GM21390 (cell line): Measurements from ENCODE around the gene EDRF1.

Experiments
- ATAC-seq: cut with Tn5 transposase; IDR thresholded peaks from one replicate; pipeline ENCODE4 v1.9.1; 2021; ENCODE audit not compliant: unreplicated experiment

EDRF1 gene

DNA sequence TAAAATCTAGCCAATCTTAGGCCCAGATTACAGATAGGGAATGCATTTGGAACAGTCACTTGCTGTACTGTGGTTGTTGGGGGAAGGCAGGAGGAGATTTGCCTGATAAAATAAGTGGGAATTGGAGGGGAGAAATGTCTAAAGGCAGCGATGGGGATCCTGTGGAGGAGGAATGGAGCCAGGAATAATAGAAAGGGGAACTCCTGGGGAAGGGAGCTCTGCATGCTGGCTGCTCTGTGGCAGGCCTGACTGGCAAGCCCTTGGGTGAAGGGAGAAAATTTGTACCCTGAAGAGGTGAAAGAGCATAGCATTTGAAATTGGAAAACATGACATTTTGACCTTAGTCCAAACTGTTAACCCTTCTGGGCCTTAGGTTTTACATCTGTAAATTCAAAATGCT lies 42.5 kb downstream of the EDRF1 start:
- ATAC-seq = no peak

DNA sequence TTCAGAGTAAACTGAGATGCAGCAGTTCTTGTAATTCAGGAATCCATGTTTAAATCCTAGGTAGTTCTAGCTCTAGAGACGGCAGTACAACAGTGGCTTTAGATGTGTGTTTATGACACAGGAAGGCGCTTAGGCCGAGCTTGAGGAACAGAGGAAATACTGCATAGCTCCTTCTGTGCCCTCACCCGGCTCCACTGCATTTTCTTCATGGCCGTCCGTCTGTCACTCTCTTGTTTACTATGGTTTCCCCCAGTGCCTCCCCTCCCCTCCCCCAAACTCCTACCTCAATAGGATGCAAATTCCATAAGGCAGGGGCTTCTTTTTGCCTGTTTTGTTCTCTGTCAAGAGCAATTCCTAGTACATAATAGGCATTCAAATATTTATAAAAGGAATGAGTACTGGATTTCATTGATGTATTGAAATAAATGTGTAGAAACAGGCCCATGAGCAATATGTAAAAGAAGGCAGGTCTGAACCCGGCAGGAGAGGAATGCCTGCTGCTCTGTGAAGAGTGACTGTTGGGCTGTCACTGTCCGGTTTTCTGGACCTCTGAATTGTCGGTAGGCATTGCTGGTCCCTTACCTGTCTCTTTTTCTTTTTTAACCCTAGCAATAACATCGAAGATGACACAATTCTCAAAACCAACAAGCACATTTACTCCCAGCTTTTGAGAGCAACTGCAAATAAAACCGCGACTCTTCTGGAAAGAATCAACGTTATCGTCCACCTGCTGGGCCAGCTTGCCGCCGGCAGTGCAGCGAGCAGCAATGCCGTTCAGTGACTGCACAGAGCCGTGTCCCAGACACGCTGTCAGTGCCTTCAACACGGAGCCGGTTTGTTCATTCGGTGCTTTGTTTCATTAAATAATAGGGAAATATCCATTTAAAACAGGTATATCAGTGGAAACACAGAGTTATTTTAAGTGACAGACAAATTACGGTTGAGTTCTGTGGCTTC lies 43.5 kb downstream of the EDRF1 start:
- no peak for ATAC-seq

DNA sequence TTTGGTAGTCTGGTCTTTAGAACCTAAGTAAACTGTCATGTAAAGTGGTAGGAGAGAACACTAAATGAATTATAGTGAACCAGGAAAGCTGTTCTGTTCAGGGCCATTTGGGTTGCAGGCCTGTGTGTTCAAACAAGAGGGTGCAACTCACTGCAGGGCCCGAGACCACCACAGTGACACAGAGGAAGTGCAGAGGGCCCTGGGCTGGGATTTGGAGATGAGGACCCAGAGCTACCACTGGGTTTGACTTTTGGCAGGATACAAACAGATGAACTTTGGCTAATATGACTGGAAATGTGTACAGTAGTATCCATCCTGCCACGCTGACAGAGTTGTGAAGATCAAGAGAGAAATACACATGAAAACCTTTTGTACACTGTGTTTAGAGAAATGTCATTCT lies 46.3 kb downstream of the EDRF1 start:
- no peak for ATAC-seq

DNA sequence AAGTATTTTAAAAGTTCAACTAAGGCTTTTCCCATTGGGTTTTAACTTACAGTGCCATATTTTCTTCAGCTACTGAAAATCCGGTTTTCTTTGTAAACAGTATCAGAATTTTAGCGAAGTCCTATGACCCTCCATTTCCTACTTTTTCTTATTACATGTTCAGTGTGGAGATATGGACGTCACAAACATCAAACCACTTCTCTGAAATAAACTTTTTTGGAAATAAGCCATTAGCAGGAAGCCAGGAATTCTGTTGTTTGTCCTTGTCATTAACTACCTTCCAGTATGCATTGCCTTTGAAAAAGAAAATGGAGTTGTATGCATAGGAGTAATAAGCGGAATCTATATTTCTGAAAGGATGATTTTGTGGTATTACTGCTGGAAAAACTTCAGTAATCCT lies 47.0 kb downstream of the EDRF1 start:
- no peak for ATAC-seq

DNA sequence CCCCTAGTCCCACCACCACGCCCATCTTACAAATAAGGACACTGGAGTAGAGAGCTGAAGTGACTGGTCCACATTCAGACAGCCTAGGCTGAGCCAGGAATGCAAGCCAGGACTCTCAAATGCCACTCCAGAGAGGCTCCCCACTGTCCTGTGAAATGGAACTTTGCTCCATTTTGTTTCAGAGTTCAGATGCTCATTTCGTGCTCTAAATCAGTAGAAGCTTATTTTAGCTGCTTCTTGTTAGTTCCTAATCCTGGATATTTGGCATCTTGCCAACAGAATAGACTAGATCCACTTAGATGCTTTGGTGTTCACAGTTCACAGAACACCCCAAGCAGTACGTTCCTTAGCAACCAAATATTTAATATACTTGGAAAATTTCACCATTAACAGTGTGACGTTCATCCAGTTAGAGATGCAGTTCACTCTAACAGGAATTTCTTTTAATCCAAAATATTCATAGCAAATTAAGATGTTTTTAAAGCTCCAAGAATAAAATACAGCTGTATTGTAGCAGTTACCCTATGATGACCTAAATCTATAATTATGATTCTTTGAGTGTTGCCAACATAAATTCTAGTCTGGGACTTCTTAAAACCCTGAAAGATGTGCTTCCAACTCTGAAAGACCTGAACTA lies 48.8 kb downstream of the EDRF1 start:
- no peak for ATAC-seq

DNA sequence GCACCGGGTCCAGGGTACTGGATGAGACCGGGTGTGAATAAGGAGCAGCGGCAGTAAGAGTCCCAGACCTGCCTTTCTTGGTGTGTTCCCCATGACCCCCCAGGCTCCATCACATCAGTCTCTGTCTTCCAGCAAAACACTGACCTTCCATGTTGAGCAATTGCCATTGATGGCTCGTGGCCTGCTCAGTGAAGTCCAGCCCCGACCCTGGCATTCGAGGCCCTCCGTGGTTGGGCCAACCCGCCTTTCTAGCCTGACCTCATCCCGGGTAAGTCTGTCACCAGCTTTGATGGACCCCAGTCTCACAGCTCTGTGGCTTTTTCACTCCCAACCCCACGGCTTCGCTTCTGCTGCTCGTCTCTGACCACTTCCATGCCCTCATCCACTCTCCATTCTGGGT lies 49.7 kb downstream of the EDRF1 start:
- no peak for ATAC-seq

DNA sequence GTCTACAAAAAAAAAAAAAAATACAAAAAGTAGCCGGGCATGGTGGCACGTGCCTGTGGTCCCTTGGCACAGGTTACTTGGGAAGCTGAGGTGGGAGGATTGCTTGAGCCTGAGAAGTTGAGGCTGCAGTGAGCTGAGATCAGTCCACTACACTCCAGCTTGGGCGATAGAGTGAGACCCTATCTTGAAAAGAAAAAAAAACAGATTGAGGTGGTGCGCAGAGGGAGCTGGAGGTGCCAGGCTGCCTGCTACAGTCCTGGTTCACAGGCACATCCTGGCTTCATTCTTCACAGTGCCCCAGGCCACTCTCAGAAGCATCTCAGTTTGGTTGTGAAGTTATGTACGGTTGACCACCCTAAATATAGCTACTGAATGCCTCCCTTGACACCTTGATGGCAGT lies 51.3 kb downstream of the EDRF1 start:
- ATAC-seq = no peak

DNA sequence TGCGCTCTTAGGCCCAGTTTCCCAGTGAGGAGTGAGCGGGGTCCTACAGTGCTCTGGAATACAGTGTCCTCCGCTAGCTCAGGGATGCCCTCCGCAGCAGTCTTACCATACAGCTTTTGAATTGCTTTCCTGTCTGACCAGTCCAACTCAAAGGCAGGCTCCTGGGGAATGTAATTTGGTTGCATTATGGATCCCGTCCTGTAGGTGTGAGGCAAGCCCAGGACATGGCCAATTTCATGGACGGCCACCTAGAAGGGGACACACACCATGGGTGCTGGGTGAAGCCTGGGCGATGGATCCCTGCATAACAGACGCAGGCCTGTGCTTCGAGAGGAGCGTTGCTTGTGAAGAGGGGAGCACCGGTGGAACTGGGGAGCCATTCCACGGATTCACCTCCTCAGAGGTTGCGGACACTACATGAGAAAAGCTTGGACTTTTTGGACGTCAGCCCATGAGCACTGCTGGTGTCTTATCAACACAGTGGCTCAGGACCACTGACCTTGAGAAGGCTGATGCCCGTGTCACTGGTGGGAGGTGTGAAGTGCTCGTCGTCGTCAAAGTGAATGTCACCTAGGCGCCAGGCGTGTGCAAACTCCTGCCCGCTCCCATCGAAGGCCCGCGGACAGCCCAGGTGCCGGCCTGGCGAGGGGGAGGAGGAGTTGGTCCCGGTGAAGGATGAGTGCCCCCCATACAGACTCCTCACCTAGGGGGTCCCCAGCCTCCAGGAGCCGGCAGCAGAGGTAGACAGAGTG lies 52.8 kb downstream of the EDRF1 start:
- no peak for ATAC-seq

DNA sequence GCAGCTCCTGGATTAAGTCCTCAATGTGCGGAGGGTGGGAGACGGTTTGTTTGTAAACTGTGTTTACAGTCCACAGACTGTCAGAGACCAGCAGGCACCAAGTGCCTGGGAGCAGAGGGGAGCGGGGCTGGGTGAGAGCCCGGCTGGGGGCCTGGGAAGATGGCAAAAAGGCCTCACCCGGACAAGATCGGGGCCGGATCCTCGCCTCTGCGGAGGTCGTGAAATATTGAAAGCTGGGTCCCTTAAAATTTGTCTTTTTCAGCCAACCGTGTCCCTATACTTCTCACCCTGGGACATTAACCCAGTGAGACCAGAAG lies 53.3 kb downstream of the EDRF1 start:
- no peak for ATAC-seq

DNA sequence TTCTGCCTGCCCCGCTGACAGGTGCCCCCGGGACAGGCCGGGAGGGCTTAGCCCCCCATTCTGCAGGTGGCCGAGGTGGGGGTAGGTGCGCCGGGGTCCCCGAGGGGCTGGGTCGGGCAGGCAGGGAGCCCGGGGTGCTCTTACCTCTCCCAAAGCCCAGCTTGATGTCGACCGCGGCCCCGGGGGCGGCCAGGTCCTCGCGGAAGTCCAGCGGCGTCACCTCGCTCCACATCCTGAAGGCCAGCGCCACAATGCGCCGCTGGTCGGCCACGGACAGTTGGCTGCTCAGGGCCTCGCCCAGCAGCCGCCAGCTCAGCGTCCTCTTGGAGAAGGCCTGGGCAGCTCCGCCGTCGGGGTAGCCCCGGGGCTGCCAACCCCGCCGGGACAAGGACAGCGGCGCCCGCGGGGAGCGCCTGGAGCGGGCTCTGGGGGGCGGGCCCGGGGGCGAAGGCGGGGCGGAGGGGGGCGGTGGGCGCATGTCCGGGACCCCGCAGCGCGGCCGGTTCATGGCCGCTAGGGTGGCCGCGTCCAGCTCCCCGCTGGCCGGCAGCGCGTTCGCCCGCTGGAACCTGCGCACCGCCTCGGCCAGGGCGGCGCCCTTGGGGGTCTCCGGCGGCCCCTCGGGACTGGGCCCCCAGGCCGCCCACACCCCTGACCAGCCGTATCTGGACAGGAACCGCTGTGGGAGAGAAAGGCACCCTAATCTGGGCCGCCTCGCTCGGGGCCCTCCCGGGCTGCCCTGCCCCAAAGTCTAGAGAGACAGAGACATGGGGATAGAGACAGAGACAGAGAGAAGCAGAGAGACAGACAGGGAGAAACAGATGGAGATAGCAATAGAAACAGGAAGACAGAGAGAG lies 54.4 kb downstream of the EDRF1 start:
- ATAC-seq = no peak

DNA sequence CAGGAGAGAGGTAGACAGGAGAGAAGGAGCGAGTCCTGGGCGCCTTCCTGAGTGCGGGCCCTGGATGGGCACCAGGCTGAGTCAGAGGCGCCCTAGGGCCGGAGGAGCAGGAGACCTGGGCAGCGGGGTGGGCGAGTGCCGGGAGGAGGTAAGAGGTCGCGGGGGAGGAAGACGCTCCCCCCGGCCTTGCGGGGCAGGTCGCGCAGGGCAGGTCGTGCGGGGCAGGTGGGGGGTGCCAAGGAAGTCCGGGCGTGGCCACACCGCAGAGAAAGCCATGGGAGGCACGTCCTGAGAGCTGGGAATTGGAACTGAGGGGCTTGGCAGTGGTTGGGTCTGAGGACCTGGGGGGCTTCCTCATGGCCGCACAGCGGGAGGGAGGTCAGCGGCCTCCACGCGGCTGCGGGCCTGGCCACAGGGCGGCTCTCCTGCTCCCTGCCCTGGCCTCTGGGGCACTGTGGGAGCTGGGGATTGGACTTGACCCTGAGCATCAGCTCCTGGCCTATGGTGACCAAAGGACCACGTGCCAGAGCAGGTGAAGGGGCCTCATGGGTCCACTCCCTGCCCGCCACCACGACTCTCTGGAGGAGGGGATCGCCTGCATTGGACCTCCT lies 55.2 kb downstream of the EDRF1 start:
- ATAC-seq = no peak

DNA sequence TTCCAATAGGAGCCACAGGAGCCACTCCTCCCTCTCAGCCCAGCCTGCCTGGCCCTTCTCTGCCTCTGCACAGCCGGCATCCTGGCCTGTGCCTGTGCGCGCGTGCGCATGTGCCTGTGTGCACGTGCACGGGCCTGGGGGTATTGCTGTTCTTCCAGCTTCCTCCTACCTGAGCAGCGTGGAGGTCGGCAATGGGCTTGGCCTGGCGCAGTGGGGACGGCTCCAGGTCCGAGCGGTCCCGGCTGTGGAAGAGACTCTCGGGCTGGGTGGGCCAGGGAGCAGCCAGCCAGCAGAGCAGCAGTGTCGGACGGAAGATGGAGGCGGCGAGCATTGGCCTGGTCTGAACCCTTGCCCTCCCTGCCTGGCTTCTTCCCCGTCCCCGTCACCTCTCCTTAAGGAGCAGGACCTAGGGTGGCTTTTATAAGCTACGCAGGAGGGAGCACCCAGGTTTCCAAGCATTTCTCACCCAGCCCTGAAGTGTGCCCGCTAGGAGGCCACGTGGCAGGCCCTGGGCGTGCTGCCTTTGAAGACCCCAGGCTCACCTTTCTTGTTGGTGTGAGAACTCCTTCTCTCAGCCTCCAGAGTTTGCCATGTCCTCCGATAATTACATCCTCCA lies 56.1 kb downstream of the EDRF1 start, which contains the start of gene MMP21:
MMP21 (minus strand) TSS at position 331 of the 616 bp plus-strand sequence; CDS start at position 331, 0 bp downstream.
- ATAC-seq = no peak

DNA sequence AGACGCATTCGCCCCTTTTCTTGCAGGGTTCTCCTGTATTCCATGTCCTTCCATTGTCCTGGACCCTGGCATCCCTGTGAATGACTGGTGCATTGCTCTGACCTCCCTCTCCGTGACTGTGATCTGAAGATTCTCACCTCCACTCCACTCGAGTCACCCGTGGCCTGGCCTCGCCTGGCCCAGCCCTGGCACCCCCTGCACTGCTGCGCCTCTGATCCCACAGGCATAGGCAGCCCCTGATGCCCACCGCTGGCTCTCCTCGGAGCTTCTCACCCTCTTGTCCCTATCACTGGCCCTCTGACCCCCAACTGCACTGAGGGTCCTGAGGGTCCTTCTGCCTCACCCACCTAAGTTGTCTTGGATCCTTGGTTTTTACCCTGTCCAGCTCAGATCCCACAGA lies 58.3 kb downstream of the EDRF1 start:
- ATAC-seq = no peak

DNA sequence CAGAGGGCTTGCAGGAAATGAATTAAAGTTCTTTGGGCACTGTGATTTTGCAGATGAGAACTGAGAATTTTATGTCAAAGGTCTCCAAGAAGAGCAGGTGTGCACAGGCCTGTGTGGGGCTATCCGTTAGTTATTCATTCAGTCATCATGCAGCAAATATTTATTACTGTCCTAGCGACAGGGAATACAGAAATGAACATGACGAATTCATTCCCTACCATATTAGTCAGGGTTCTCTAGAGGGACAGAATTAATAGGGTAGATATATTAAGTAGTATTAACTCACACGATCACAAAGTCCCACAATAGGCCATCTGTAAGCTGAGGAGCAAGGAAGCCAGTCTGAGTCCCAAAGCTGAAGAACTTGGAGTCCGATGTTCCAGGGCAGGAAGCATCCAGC lies 59.0 kb downstream of the EDRF1 start:
- no peak for ATAC-seq

DNA sequence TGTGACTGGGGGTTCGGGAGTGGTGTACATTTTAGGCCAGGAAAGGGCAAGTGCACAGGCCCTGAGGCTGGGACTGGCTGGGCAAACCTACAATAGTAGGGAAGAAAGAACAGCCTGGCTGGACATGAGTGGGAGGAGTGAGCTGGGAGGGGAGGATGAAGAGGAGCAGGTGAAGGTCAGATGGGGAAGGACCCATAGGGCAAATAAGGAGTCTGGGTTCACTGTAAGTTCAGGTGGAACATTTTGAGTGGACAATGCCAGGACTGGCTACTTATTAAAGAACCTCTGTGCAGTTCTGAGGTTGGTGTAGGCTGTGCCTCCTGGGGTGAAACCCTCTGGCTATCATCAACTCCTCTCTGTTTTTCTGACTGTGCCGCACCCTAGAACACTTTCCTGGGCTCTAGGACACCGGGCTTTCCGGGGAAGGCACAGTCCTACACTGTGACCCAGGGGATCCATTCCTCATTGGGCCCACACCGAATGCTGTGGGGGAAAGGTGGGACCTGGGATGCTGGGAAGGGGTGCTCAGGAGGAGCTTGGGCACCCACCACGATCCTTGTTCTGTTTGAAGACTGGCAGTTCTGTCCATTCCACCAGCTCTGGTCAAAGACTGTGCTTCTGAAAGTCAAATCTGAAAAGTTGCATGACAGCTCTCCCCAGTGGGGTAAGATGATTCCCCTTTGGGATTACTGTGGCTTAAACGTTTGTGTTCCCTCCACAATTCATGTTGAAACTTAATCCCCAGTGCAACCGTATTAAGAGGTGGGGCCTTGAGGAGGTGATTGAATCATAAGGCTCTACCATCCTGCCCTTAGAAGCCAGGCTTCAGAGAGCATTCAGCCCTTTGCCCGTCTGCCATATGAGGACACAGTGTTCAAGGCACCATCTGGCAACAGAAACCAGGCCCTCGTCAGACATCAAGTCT lies 60.2 kb downstream of the EDRF1 start:
- ATAC-seq = no peak

DNA sequence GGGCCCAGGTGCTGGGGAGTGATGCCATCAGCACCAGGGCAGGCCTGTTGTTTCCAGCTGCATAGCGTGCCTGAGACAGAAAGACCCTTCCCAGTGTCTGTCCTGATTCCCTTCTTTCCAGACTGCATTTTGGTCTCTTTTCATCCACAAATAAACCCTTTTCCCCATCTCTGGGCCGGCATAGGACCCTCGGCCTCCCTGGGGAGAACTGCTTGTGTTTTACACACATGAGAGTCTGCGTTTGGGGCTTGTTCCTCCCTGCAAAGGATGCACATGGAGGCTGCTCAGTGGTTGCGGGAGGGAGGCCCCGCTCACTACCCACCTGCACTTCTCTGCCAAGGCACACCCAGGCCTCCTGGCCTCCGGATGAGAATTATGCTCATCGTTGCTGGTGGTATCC lies 61.9 kb downstream of the EDRF1 start:
- ATAC-seq = no peak

DNA sequence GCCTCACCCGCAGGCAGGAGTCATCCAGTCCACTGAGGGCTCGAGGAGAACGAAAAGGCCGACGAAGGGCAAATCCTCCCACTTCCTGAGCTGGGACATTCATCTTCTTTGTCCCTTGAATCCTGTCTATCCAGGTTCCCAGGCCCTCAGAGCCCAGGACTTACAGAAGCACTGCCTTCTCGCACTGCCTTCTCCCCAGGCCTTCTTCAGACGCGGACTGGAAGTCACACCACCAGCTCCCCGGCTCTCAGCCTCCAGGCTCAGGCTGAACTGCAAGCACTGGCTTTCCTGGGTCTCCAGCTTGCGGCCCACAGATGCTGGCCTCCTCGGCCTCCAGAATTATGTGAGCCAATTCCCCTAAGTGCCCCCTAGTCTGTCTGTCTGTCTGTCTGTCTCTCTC lies 62.5 kb downstream of the EDRF1 start:
- ATAC-seq = no peak

DNA sequence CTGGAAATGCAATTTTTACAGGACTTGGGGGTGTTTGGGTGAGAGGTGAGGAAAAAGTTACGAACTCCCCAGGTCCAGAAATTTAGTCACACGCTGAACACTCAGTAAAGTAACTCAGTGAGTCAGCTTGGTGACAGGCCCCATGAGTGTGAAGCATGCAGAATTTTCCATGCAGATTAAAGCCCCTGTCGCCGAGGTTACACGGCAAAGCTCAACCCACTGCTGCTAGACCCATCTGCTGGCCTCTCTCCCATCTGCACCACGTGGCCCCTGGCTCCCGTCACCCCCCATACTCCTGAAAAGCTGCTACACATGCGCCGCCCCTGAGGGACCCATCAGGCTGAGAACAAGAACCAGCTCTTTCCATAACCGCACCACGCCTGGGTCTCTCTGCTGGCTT lies 63.1 kb downstream of the EDRF1 start:
- no peak for ATAC-seq

DNA sequence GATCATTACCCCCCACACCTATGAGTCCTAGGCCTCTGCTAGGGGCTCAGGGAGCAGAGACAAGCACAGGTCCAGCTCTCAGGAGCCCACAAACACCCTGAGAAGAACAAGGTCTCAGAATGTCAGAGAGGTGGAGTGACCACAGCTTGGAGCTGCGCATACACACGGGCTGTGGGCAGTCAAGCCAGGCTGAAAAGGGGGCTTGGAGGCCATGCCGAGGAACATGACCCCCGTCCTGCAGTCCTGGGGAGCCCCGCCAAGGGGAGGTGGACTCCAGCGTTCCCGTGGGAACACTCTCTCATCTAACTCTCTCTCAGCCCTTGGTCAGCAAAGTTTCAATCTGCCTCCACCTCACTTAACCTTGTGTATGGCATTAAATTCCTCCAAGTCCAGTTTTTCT lies 63.9 kb downstream of the EDRF1 start:
- no peak for ATAC-seq
